Hepatocyte (in vitro differentiated cells): ENCODE data around the gene ATP9A.

Experiments
- EZH2 ChIP-seq: fragments of 200-600 bp; sonication (generic); IDR thresholded peaks from 2 replicates; pipeline ENCODE4 v1.6.1; 2016; ENCODE audit warnings: antibody characterized with exemption, mild to moderate bottlenecking, borderline replicate concordance
- TF ChIP-seq, protein P1 (sequence below): fragments of 200-600 bp; sonication (generic); IDR thresholded peaks from 2 replicates; pipeline ENCODE4 v1.5.1; 2016; ENCODE audit warnings: antibody characterized with exemption, mild to moderate bottlenecking; ENCODE audit not compliant: poor library complexity

DNA sequence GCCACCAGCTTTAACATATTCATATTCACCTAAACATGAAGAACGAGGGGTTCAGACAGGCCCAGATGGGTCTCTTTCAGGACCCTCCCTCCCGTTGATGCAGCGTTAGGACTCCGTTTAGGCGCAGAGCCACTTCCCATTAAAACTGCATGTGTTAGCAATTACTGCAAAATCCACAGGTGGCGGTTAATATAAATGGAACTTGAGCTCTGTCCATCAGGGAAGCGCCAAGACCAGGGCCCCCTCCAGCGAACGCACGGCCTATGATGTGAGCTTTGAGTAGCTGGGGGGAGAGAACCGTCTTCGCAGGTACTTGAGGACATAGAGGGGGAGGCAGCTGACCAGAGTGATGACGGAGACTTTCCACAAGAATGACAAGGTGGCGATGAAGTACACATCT, 167.2 kb downstream of the ATP9A start:
- TF ChIP-seq, protein P1, sequence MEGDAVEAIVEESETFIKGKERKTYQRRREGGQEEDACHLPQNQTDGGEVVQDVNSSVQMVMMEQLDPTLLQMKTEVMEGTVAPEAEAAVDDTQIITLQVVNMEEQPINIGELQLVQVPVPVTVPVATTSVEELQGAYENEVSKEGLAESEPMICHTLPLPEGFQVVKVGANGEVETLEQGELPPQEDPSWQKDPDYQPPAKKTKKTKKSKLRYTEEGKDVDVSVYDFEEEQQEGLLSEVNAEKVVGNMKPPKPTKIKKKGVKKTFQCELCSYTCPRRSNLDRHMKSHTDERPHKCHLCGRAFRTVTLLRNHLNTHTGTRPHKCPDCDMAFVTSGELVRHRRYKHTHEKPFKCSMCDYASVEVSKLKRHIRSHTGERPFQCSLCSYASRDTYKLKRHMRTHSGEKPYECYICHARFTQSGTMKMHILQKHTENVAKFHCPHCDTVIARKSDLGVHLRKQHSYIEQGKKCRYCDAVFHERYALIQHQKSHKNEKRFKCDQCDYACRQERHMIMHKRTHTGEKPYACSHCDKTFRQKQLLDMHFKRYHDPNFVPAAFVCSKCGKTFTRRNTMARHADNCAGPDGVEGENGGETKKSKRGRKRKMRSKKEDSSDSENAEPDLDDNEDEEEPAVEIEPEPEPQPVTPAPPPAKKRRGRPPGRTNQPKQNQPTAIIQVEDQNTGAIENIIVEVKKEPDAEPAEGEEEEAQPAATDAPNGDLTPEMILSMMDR, result no peak
- no peak for TF ChIP-seq EZH2
